Activated CD8-positive, alpha-beta memory T cell treated with anti-CD3 and anti-CD28 coated beads, Interleukin-2, amount 50 U/mL, for 1 hour (primary cell): Measurements from ENCODE around the gene EHD4.

Experiments used
- DNase-seq: peaks from one replicate; pipeline ENCODE4 v3.0.0-alpha.2; 2020; ENCODE audit errors: extremely low read depth

Gene EHD4

DNA sequence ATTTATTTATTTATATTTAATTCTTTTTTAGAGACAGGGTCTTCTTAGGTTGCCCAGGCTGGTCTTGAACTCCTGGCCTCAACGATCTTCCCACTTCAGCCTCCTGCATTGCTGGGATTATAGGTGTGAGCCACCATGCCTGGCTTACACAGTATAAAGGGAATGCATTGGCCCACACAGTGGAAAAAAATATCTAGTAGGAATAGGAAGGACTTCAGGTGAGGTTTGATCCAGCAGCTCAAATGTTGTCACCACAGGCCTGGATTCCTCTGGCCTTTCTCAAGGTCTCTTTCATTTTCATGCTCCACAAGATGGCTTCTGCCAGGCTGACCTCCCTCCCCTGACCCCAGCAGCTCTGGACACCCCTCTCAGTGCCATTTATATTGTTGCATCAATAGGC is 76.4 kb downstream of the EHD4 start:
- DNase-seq, result no peak

DNA sequence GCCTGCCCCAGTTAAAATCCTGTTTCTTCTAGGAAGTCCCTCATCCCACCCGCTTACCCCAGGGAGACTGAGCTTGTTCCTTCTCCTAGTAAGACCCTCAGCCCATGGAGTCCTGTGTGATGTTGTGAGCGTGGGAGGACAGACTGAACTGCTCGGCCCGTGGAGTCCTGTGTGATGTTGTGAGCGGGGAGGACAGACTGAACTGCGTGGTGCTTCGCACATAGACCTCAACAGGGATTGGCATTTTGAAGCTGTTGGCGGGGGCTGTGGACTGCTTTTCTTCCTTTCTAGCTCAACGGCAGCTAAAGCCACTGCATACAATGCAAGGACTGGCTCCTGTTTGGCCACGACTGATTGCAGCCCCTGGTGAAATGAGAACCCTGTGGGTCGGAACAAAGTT is 76.9 kb downstream of the EHD4 start:
- no peak for DNase-seq

DNA sequence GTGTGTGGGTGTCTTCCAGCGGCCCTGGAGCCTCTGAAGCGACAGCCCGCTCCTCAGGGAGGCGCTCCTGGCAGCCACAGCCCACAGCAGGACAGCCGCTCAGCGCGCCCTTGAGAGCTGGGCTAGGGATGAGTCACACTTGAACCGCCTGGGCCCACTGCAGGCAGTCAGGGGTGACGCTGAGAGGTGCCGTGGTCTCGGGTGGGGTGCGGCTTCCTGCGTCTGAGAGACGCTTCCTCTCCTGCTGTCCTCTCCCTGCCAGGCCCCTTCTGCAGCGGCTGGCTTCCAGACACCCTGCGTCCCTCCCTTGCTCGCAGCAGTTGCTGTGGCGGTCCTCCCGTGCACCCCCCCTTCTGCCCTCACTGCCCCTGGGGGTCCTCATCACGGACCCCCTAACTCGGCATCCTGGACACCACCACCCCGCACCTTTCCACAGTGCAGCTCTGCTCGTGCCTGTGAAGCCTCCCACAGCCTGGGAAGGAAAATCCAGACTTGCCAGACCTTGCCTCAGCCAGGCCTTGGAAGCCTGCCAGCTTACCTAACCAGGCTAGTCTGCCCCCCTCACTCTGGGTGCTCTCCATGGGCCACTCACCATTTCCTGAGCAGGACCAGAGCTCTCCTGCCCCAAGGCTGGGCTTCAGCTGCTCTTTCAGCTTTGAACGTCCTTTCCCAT is 77.4 kb downstream of the EHD4 start:
- DNase-seq, result peak; percentile 93

DNA sequence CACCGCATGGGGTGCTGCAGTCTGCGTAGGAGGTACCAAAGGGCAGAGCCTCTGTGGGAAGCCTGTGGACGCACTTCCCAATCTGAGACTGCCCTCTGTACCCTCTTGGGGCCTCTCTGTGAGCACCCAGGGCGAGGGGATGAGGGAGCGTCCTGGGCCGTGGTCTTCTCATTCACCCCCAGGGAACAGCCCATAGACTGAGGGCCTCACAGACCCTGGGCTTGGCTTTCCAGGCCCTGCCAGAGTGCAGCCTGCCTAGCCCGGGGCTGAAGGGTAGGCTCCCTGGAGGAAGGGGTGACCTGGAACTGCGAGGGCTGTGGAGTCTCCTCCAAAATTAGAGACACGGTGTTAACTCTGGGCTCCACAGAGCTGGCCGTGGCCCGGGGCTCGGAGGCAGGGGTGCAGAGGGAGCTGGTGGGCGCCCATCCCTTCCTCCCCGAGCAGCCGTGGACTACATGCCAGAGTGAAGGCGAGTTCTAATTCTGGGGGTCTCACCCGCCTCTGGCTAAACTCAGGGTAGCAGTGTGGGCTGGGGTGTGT is 78.0 kb downstream of the EHD4 start:
- no peak for DNase-seq

DNA sequence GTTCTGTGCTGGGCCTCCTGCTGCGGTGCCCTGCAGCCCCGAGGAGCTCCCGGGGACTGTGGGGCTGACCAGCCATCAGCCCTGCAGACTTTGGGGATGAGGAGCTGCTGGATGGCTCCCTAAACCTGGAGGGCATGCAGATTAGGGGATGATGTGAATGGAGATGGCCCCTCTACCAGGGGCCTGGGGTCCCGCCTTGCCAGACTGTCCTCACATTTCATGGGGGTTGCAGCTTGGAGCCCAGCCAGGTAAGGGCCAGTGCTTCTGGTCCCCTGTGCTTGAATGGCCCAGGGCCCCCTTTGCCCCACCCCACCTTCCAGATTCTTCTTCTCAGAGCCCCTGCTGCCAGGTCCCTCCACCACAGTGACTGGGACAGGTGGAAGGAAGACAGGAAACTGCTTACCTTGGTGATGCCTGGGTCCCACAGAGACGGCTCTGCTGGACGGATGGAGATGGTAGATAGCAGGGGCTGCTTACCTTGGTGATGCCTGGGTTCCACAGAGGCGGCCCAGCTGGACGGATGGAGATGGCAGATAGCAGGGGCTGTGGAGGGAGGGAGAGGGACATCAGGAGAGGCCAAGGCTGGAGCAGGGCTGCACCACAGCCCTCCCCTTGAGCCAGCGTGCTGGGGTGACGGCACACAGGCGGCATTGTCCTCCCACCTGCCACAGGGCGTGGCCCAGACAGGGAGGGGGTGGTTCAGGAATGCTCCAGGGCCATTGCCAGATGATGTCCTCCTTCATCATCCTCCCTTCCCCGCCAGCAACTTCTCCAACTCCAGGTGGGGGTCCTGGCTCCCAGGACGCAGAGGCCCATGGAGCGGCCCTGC is 78.7 kb downstream of the EHD4 start, which contains the start of gene SPTBN5:
Gene SPTBN5, minus strand, starts transcription at position 632 of the 829 bp plus-strand sequence. Its CDS starts 556 bp downstream, at position 76.
- DNase-seq, result no peak

DNA sequence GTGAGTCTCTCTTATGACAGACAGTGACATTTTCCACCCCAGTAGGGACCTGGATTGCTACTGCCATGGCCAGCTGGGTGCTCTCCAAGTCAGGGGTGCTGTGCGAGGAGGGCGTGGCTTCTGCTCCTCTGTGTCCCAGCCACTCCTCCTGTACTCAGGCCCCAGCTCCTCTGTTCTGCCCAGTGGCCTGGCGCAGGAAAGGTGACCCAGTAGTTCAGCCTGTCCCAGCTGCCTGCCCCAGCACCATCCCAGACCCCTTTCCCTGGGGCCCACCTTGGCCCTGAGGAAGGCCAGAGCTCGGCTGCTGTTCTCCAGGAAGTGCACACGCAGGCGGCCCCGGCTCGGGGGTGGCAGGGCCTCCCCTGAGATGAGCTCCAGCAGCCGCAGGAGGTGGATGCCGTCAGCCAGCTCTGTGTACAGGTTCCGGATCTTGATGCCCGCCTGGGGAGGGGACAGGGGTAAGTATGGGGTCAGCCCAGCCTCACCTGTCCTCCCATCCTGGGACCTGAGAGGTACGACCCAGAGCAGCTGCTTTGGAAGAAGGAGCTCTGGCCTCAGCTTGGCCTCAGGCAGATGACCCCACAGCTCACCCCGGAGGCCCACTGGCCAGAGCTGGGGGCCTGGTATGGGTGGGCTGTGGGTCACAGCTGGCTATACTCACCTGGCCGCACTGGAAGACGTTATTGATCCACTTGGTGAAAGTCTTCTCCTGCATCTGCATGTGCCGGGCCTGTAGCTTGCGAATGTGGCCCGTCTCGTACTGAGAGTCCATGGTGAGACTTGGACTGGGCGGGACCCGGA is 79.5 kb downstream of the EHD4 start:
- no peak for DNase-seq

DNA sequence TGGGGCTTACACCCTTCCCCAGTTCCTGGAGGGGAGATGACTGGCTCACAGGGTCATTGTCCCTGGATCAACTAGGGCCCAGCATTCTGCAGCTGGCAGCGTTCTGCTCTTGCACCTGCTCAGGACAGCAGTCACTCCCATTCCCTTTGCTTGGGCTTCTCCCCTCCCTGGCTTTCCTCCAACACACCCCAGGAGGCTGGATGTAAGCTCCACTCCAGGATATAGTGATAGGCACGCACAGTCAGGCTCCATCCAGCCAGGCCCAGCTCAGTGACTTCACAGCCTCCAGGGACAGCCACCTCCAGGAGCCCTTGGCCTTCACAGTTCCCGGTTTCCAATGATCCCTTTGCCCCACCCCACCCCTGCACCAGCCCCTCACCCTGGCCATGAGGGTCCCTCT is 80.4 kb downstream of the EHD4 start:
- no peak for DNase-seq

DNA sequence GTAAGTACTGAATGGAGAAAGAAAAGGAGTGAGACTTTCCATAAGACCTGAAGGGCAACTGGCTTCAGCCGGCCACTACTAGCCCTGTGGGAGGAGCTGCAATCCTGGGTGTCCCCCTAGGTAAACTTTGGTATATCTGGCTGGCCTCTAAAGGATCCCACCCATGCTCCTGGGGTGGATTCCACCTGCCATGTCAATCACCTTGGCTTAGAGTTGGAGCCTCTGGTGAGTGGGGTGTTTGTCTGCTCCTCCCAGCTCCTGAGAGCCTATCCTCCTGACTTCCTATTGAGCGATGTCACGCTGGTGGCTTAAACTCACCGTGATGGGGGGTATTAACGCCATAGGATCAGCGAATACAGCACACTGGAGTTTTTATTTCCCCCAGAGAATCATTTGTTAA is 81.1 kb downstream of the EHD4 start:
- no peak for DNase-seq

DNA sequence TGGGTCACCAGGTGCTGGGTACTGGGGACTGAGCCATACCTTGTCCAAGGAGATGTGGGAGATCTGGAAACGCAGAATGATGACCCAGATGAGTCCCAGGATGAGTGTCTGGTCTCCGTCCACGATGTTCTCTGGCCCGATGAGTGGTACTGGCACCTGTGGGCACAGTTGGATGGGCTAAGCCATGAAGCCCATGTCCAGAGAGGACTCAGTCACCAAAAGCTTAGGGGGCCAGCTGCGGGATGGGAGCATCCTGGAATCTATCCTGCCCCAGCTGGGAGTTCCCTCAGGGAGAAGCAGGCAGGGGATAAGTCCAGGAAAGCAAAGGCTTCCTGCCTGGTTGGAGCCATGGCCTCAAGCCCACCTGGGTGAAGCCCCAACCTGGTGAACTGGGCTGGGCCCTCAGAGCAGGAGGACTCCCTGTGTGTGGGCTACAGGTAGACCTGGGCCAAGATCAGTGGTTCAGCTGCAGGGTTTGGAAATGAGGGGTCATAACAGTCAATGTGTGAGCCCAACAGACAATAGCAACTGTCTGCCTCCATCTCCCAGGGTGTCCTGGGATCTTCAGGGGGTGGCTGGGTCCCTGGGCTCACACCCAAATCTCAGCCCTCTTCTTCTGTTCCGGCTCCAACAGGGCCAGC is 82.2 kb downstream of the EHD4 start:
- no peak for DNase-seq

DNA sequence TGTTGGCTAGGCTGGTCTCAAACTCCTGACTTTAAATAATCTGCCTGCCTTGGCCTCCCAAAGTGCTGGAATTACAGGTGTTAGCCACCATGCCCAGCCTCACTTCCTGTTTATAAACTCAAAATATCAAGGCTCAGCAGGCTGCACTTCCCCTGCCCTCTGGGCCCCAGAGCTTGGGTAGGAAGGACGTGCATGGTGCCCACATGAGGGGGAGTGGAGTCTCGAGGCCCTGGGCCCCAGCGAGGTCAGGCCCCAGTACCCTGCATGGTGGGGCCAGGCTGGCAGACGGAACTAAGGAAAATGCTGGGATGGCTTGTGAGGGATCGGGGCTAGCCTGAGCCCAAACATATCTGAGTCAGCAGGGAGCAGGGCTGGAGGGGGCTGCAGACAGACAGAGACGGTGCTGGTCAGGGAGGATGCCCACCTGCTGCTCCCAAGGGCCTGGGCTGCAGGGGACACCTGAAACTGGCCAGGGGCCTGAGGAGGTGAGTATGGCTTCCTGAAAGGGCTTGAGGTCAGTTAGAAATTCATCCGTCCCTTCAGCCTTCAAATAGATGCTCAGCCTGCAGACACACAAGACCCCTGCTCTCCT is 83.6 kb downstream of the EHD4 start:
- no peak for DNase-seq

DNA sequence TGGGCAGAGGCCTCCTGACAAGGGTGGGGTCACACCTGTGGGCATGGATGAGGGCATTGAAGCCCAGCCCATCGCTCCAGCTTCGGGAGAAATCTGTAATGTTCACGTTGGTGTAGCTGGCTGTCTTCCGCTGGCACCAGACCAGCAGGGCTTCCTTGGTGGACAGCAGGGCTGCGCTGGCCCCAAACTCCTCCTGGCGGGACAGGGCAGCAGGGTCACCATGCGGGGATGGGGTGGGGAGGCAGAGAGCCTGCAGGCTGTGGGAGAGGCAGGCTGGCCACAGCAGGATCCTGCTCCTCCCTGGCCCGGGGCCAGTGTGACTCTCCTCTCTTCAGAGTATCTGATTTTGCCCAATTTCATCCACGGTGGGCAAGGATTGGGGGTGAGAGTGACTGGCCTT is 84.5 kb downstream of the EHD4 start:
- DNase-seq, result no peak

DNA sequence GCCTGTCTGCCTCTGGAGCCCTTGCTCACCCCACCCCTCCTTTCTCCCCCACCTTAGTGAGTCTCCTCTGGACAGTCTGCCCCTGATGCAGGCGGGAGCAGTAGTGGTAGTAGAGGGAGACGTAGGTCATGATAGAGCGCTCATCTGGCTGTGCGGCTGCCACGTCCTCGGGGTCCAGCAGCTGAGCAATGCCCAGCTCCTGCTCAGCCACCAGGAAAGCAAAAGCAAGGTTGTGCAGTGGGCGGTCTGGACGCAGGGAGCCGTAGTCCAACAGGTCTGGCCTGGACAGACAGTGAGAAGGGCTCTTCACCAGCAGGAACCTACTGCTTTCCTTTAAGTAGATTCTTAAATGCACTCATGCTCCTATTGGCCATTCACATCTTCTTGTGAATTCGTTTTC is 85.2 kb downstream of the EHD4 start:
- no peak for DNase-seq

DNA sequence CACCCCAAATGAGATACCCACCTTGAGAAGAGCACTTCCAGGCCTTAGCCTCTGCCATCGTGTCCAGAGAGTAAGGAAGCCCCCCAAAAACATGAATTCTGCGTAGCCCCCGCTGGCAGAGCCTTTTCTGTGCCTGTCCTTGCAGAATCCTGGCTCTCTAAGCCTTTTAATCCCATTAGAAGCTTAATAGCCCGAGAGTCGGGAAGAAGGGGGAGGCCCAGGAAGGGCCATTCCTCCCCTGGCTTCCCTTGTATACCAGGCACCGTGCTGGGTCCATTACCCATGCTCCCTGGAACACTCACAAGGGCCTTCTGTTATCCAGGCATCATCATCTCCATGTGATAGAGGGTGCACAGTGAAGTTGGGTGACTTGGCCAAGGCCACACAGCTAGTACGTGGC is 85.6 kb downstream of the EHD4 start:
- DNase-seq, result no peak

DNA sequence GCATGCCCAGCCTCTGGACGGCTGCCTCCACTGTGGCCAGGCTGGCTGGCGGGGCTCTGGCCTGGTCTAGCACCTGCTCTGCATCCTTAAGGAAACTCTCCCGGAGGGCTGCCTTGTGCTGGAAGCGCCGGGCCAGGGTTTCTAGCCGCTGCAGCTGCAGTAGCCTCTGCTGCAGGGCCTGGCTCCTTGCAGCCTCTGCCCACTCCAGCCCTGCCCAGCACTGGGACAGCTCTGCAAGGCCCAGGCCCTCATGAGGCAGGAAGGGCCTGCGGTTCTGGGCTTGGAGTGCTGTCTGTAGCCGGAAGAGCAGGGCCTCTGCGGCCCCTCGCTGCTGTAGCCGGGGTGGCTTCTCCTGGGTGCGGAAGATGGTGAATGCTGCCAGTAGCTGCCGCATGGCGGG is 86.5 kb downstream of the EHD4 start:
- DNase-seq, result no peak

DNA sequence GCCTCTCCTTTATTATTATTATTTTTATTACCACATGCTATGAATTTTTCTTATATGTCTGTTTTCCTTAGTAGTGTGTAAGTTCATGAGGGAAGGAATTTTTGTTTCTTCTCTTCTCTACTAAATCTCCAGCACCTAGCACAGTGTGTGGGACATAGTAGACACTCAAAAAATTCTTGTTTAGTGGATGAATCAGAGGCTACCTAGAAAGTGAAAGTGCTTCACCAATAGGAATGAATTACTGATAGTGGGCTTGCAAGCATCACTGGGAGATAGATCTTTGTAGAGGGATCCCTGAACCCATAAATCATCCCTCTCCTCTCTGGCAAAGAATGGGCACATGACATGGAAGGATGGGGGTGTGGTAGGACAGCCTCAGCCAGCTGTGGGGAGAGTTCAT is 87.0 kb downstream of the EHD4 start:
- DNase-seq, result no peak

DNA sequence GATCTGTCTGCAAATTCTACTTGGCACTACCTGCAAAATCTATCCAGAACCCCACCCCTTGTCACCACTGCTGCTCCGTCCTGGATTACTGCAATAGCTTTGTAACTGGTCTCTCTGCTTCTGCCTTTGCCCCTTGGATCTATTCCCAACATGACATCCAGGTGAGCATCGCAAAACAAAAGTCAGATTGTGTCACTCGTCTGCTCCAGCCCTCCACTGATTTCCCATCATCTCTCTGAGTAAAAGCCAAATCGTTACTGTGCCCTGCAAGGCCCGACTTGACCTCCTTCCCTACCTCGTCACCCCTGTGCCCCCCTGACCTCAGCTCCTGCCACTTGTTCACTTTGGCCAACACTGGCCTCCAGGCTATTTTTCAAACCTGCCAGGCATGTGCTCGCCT is 87.9 kb downstream of the EHD4 start:
- no peak for DNase-seq

DNA sequence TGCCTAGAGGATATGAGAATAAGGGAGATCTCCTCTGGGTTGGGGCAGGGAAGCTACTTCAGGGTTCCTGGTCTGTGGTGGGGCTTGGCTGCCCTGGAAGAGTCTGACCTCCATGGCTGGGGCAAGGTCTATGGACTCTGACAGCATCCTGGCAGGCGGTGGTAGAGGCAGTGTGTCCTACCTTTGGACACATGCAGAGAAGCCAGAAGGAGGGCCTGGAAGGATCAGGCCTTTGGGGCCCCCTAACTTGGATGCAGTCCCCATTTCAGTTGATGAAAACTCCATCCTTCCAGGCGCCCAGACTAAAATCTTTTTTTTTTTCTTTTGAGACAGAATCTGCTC is 88.9 kb downstream of the EHD4 start:
- DNase-seq, result no peak

DNA sequence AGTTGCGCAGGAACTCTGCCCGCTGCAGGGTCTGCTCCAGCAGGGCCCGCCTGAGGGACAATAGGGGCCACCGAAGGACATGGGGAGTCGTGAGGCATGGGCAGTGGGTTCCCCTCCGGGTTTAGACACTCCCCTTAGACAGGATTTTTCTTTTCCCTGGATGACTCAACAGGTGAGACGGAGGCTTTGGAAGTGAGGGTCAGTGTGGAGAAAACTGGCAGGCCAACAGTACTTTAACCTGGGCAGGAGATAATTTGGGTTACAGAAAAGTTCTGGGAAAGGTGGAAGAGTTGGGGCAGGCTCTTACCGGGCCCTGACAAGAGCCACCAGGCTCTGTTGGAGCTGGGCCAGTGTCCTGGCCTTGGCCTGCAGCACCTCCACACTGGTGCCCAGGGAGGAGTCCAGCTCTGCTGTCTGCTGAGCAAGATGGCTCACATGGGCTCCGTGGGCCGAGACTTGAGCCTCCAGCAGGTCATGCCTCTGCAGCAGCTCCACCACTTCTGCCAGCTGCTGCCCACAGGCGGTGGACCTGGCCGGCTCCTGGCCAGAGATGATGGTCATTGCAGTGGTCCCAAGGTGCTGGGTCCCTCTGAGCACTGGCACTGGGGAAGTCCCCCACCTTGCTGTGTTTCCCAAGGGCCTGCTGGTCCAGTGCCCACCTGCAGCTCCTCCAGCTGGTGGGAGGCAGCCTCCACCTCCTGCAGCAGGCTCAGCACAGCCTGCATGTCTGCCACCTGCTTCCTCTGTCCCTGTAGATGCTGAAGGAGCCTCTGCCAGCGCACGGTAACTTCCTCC is 89.5 kb downstream of the EHD4 start:
- DNase-seq, result no peak

DNA sequence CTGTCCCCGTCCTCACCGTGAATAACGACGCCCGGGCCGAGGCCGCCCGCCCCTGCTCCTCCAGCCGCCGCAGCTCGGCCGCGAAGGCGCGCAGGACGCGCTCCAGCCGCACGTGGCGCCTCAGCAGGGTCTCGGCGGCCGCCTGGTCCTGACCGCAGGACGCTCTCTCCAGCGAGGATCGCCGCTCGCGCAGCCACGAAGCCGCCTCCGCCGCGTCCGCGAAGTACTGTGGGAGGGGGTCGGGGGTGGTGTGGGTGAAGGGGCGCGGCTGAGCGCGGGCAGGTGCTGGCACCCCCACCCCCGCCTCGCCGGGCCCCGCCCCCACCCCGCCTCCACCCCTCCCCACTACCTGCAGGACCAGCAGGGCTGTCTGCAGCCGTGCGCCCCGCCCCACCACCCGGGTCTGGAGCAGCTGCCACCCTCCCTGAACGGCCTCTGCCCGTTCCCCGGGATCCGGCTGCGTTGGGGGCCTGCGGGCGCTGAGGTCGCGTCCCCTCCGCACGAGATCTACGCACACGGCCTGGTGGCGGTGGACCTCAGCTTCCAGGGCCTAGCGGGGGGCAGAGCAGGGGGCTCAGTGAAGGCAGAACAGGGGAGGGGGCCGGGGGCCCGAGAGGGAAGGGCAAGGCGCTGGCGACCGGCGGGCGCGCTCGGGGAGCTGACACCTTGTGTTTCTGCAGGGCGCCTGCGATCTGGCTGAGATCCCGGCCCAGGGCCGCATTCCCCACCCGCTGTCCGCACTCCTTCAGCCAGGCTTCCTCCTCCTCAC is 90.3 kb downstream of the EHD4 start:
- no peak for DNase-seq

DNA sequence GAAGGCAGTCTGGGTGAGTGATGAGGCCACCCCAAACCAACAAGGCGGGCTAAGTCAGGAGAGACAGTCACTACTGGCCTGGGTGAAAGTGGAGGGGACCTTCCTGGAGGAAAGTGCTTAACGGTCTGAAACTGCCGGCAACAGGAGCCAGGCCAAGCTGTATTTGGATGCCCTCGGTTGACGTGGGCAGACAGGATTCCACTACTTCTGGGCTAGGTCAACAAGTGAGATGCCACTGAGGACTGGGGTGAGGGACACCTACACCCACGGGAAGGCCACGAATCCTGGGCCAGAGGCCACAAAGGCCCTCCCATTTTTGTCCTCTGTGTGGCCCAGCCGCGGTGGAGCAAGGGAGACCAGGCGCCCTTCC is 90.8 kb downstream of the EHD4 start:
- no peak for DNase-seq
